A549 (cell line): Measurements from ENCODE around the gene USP44.

Experiments
- CEBPB ChIP-seq, 2 experiments: fragments of >200 bp in 1 of 2; sonication (Bioruptor Twin) in 1 of 2; formaldehyde crosslinking in 1 of 2; IDR thresholded peaks; 2 replicates each; pipeline ENCODE4 v1.6.1; 2012 to 2016
- TF ChIP-seq, protein P1 (sequence below): fragments of >200 bp; sonication (Bioruptor Twin); formaldehyde crosslinking; IDR thresholded peaks from 3 replicates; pipeline ENCODE4 v1.5.1; 2016

DNA sequence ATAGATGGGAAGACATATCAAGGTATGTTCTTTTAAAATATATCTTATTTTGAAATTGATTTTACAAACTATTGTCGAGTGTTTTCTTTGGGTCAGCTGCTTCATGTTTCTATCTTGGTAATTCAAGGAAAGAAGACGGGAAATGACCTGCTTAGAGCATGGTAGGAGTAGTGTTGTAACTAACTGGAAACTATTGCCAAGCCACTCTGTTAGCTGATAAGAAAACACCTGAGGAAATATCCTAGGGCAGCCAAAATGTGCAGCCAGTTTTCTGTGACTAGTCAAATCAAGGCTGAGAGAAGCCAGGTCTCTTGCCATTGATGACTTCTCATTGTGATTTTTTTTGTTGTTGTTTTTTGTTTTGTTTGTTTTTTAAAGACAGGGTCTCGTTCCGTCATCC lies 47.1 kb downstream of the USP44 start:
- TF ChIP-seq, protein P1, sequence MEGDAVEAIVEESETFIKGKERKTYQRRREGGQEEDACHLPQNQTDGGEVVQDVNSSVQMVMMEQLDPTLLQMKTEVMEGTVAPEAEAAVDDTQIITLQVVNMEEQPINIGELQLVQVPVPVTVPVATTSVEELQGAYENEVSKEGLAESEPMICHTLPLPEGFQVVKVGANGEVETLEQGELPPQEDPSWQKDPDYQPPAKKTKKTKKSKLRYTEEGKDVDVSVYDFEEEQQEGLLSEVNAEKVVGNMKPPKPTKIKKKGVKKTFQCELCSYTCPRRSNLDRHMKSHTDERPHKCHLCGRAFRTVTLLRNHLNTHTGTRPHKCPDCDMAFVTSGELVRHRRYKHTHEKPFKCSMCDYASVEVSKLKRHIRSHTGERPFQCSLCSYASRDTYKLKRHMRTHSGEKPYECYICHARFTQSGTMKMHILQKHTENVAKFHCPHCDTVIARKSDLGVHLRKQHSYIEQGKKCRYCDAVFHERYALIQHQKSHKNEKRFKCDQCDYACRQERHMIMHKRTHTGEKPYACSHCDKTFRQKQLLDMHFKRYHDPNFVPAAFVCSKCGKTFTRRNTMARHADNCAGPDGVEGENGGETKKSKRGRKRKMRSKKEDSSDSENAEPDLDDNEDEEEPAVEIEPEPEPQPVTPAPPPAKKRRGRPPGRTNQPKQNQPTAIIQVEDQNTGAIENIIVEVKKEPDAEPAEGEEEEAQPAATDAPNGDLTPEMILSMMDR: no peak
- no peak for TF ChIP-seq CEBPB (IDR thresholded peaks at IDR 0.05)
